ENCODE measurements around the gene PCCA. TPM values are rescaled to one million over a fixed set of nuclear protein-coding genes. Genes with fewer than 3 reads are reported as not detected.

PCCA gene
- total and polyA plus RNA-seq, 2 donors from 2014 or later, result 86.2 to 222 TPM

GRCh38 chr13:100128838-100129237 lies 39.9 kb downstream of the PCCA start:
- H3K27ac ChIP-seq (ENCODE audit: low read depth in 2 of 2, low read length in 2 of 2), result no peak overlapping the region
- no peak for FAIRE-seq
- DNase-seq, result peak in 1 of 5 donors; percentile 10
- TF ChIP-seq, protein P1, sequence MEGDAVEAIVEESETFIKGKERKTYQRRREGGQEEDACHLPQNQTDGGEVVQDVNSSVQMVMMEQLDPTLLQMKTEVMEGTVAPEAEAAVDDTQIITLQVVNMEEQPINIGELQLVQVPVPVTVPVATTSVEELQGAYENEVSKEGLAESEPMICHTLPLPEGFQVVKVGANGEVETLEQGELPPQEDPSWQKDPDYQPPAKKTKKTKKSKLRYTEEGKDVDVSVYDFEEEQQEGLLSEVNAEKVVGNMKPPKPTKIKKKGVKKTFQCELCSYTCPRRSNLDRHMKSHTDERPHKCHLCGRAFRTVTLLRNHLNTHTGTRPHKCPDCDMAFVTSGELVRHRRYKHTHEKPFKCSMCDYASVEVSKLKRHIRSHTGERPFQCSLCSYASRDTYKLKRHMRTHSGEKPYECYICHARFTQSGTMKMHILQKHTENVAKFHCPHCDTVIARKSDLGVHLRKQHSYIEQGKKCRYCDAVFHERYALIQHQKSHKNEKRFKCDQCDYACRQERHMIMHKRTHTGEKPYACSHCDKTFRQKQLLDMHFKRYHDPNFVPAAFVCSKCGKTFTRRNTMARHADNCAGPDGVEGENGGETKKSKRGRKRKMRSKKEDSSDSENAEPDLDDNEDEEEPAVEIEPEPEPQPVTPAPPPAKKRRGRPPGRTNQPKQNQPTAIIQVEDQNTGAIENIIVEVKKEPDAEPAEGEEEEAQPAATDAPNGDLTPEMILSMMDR (IDR thresholded peaks at IDR 0.05; ENCODE audit: borderline replicate concordance, extremely low read depth, insufficient read depth), result no peak
- H3K4me3 ChIP-seq (ENCODE audit: low read length in 3 of 3), result no peak overlapping the region
- no peaks in the 10 kb centered on the region for H3K27me3 ChIP-seq (ENCODE audit: control insufficient read depth, insufficient read depth, low read length)
- H3K9me3 ChIP-seq (ENCODE audit: control insufficient read depth in 2 of 3, insufficient read depth in 1 of 3, low read length in 3 of 3), result no peaks in the 10 kb centered on the region
- H3K4me1 ChIP-seq (ENCODE audit: control insufficient read depth in 2 of 3, insufficient read depth in 2 of 3, low read depth in 1 of 3, low read length in 3 of 3), result peaks cover 0 to 11% (median 8%) of the 10 kb centered on the region in 3 donors
- no peak overlapping the region for H3K9ac ChIP-seq (ENCODE audit: low read length in 3 of 3)
- no peaks in the 10 kb centered on the region for H3K36me3 ChIP-seq (ENCODE audit: control insufficient read depth in 2 of 3, insufficient read depth in 3 of 3, low read length in 3 of 3)
- intact Hi-C loops (cut with DNase I), result no loop called here

- no peaks in the 10 kb centered on the region for H3K36me3 ChIP-seq (ENCODE audit: control insufficient read depth in 2 of 3, insufficient read depth in 3 of 3, low read length in 3 of 3)
- H3K4me3 ChIP-seq (ENCODE audit: low read length in 3 of 3), result no peak overlapping the region
- TF ChIP-seq, protein P1 (IDR thresholded peaks at IDR 0.05; ENCODE audit: borderline replicate concordance, extremely low read depth, insufficient read depth), result no peak
- intact Hi-C loops (cut with DNase I), result no loop called here
- no peak overlapping the region for H3K27ac ChIP-seq (ENCODE audit: low read depth in 2 of 2, low read length in 2 of 2)
- peaks cover 0 to 11% (median 8%) of the 10 kb centered on the region in 3 donors for H3K4me1 ChIP-seq (ENCODE audit: control insufficient read depth in 2 of 3, insufficient read depth in 2 of 3, low read depth in 1 of 3, low read length in 3 of 3)
- H3K27me3 ChIP-seq (ENCODE audit: control insufficient read depth, insufficient read depth, low read length), result no peaks in the 10 kb centered on the region
- FAIRE-seq (no peak), DNase-seq (no peak)
- no peaks in the 10 kb centered on the region for H3K9me3 ChIP-seq (ENCODE audit: control insufficient read depth in 2 of 3, insufficient read depth in 1 of 3, low read length in 3 of 3)
- no peak overlapping the region for H3K9ac ChIP-seq (ENCODE audit: low read length in 3 of 3)
These were observed 40.7 kb downstream of the PCCA start for GRCh38 chr13:100129605-100130004.

- intact Hi-C loops (cut with DNase I), result no loop called here
- H3K36me3 ChIP-seq (ENCODE audit: control insufficient read depth in 2 of 3, insufficient read depth in 3 of 3, low read length in 3 of 3), result no peaks in the 10 kb centered on the region
- no peak overlapping the region for H3K27ac ChIP-seq (ENCODE audit: low read depth in 2 of 2, low read length in 2 of 2)
- DNase-seq, result no peak
- no peak overlapping the region for H3K4me3 ChIP-seq (ENCODE audit: low read length in 3 of 3)
- TF ChIP-seq, protein P1 (IDR thresholded peaks at IDR 0.05; ENCODE audit: borderline replicate concordance, extremely low read depth, insufficient read depth), result no peak
- H3K9me3 ChIP-seq (ENCODE audit: control insufficient read depth in 2 of 3, insufficient read depth in 1 of 3, low read length in 3 of 3), result no peaks in the 10 kb centered on the region
- no peak for FAIRE-seq
- H3K4me1 ChIP-seq (ENCODE audit: control insufficient read depth in 2 of 3, insufficient read depth in 2 of 3, low read depth in 1 of 3, low read length in 3 of 3), result peaks cover 0 to 11% (median 8%) of the 10 kb centered on the region in 3 donors
- no peaks in the 10 kb centered on the region for H3K27me3 ChIP-seq (ENCODE audit: control insufficient read depth, insufficient read depth, low read length)
- H3K9ac ChIP-seq (ENCODE audit: low read length in 3 of 3), result no peak overlapping the region
These were observed 41.2 kb downstream of the PCCA start for GRCh38 chr13:100130092-100130491.

- intact Hi-C loops (cut with DNase I), result no loop called here
- no peak overlapping the region for H3K27ac ChIP-seq (ENCODE audit: low read depth in 2 of 2, low read length in 2 of 2)
- no peak overlapping the region for H3K9ac ChIP-seq (ENCODE audit: low read length in 3 of 3)
- DNase-seq (no peak), FAIRE-seq (no peak)
- TF ChIP-seq, protein P1 (IDR thresholded peaks at IDR 0.05; ENCODE audit: borderline replicate concordance, extremely low read depth, insufficient read depth), result no peak
- peaks cover 0 to 11% (median 8%) of the 10 kb centered on the region in 3 donors for H3K4me1 ChIP-seq (ENCODE audit: control insufficient read depth in 2 of 3, insufficient read depth in 2 of 3, low read depth in 1 of 3, low read length in 3 of 3)
- no peaks in the 10 kb centered on the region for H3K27me3 ChIP-seq (ENCODE audit: control insufficient read depth, insufficient read depth, low read length)
- H3K4me3 ChIP-seq (ENCODE audit: low read length in 3 of 3), result no peak overlapping the region
- no peaks in the 10 kb centered on the region for H3K9me3 ChIP-seq (ENCODE audit: control insufficient read depth in 2 of 3, insufficient read depth in 1 of 3, low read length in 3 of 3)
- H3K36me3 ChIP-seq (ENCODE audit: control insufficient read depth in 2 of 3, insufficient read depth in 3 of 3, low read length in 3 of 3), result no peaks in the 10 kb centered on the region
These were observed 42.1 kb downstream of the PCCA start for GRCh38 chr13:100130930-100131511.
